NCI-H2081 treated with DMSO at 0.1 percent for 48 hours (cell line): ENCODE results near the gene ANKLE1.

Source experiments
- DNase-seq: peaks from one replicate; lab custom pipeline; 2025; lab: John Stamatoyannopoulos, UW

The ANKLE1 gene, protein sequence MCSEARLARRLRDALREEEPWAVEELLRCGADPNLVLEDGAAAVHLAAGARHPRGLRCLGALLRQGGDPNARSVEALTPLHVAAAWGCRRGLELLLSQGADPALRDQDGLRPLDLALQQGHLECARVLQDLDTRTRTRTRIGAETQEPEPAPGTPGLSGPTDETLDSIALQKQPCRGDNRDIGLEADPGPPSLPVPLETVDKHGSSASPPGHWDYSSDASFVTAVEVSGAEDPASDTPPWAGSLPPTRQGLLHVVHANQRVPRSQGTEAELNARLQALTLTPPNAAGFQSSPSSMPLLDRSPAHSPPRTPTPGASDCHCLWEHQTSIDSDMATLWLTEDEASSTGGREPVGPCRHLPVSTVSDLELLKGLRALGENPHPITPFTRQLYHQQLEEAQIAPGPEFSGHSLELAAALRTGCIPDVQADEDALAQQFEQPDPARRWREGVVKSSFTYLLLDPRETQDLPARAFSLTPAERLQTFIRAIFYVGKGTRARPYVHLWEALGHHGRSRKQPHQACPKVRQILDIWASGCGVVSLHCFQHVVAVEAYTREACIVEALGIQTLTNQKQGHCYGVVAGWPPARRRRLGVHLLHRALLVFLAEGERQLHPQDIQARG

DNA sequence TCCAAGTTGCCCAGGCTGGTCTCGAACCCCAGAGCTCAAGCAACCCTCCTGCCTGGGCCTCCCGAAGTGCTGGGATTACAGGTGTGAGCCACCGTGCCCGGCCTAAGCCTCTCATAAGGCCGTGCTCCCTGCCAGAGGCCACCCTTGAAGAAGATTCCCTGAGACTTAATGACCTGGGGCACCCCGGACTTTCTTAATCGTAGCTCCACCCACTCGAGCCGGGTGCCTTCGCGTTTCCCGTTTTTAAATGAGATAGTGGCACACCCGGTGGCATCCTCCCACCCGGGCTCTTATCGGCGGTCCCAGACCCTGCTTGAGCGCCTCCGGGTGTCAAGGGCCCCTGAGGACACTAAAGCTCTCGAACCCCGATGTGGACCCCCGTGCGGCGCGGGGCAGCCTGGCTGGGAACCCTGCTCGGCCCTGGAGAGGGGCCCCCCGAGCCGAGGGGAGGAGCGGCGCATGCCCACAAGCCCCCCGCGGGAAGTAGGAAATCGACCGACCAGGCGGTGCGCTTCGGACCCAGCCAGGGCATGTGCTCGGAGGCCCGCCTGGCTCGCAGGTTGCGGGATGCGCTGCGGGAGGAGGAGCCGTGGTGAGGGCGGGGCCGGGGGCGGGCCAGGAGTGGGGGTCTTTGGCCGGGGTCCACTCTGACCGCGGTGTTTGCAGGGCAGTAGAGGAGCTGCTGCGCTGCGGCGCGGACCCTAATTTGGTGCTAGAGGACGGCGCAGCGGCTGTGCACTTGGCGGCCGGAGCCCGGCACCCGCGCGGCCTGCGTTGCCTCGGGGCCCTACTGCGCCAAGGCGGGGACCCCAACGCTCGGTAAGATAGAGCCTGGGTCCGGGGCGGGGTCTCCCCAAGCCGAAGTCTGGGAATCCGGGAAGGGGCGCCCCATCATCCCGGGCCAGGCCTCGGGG lies at the start of gene ANKLE1:
TSS of gene ANKLE1 (plus strand) at position 511 of the 914 bp plus-strand sequence. CDS start at position 531, 20 bp downstream.
- no peak for DNase-seq

DNA sequence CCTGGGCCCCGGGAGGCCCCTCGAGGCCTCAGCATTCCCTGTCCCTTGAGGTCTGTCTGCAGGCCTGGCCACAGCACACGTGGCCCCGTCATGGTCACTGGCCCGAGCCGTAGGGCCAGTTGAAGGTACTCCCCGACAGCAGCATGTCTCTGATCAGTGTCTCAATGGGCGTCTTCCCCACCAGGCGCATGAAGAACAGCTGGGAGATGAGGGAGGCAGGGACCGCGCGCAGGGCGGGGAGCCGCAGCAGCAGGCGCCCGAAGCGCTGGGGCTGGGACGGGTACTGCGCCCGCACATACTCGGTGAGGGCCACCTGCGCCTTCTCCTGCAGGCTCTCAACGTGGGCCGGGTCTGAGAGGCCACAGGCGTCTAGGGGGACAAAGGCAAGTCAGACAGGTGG lies 49.4 kb upstream of the ANKLE1 start:
- no peak for DNase-seq

DNA sequence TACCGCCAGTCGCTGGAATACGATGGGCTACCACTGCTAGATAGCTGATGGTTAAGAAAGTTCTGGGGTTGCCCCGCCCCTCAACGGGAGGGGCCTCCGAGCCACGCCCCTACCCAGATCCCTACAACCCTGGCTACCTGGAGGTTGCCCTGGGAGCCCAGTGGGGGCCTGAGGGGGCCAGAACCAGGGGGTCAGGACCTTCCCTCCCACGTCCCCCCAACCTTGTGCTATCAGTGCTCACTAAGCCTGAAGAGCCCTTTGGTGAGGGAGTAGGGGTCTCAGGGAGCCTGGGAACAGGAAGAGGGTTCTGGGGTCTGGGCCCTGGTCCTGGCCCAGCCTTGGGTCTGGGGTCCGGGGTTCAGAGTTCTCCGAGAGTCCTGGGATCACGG lies 46.8 kb upstream of the ANKLE1 start:
- DNase-seq: no peak

DNA sequence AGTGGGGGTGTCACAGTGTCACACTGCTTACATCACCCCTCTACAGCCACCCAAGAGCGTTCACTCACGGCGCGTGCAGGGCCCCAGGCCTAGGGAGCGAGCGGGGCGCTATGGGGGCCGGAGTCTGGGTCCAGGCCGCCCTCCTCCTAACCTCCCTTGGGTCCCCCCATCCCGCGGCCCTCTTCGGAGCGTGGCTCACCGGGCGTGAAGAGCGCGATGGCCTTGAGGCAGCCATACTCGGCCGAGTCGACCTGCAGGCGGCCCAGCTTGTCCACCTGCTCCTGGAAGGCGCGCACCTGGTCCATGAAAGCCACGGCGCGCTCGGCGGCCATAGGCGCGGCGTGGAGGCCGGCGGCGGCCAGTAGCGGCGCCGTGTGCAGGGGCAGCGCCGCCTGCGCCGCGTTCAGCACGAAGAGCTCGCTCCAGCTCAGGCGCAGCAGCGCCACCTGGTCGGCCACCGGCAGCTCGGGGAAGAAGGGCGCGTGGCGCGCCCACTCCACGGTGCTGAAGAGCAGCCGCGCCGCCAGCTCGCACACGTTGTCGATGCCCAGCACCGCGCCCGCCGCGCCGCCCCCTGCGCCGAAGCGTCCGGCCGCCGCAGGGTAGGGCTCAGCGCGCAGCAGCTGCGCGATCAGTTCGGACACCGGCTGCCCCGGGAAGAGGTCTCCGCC lies 46.3 kb upstream of the ANKLE1 start:
- no peak for DNase-seq

DNA sequence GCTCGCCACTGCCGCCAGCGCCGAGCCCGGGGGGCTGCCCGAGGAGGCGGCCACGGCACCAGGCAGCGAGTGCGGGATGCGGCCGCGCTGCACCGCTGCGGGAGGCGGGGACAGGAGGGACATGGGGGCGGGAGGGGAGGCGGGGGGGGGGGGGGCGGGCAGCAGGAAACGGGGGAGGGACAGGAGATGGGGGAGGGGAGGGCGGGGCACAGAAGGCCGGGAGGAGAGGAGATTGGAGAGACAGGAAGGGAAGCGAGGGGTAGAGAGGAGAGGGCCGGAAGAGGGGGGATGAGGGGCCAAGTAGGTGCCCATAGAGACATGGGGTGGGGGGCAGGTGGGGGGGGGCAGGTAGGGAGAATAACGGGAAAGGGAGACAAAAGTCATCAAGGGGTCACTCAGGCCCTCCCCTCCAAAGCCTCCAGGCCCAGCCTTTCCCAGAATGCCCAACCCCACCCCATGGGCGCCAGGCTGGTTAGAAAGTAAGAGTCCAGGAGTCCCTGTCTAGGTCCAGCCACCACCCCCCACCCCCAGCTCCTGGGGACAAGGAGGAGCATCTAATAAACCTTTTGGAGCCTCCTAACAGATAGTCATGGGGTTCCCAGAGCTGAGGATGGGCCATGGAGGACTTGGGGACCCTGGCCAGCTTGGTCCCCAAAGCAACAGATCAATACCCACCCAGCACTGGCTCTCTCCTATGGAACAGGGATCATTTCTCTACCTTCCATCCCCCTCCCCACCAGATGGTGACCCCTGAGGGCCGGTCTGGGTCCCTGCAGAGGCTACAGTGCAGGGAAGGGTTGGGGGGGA lies 45.5 kb upstream of the ANKLE1 start:
- DNase-seq: no peak

DNA sequence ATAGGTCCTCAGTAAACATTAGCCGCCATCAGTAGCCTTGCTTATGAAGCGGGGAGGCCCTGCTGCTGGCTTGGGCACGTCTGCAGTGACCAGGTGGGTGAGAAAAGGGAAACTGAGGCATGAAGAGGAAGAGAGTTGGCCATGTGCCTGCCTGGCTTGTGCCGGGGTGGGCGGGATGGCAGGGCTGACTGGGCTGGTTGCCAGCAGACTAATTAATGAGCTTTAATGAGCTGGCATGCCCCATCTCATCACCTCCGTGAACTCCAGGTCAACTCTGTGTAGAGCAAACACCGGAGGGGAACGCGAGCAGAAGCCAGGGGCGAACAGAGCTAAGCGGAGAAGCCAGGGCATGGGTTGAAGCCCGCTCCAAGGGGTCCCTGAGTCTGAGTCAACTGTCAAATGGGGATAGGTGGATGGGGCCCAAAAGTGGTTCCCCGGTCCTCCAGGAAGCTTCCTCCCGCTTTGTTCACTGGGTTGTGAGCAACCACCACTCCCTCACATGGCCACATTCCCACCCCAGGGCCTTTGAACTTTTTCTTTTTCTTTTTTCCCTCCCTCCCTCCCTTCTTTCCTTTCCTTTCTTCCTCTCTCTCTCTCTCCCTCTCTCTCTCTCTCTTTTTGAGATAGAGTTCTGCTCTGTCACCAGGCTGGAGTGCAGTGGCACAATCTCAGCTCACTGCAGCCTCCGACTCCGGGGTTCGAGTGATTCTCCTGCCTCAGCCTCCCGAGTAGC lies 44.7 kb upstream of the ANKLE1 start:
- no peak for DNase-seq

DNA sequence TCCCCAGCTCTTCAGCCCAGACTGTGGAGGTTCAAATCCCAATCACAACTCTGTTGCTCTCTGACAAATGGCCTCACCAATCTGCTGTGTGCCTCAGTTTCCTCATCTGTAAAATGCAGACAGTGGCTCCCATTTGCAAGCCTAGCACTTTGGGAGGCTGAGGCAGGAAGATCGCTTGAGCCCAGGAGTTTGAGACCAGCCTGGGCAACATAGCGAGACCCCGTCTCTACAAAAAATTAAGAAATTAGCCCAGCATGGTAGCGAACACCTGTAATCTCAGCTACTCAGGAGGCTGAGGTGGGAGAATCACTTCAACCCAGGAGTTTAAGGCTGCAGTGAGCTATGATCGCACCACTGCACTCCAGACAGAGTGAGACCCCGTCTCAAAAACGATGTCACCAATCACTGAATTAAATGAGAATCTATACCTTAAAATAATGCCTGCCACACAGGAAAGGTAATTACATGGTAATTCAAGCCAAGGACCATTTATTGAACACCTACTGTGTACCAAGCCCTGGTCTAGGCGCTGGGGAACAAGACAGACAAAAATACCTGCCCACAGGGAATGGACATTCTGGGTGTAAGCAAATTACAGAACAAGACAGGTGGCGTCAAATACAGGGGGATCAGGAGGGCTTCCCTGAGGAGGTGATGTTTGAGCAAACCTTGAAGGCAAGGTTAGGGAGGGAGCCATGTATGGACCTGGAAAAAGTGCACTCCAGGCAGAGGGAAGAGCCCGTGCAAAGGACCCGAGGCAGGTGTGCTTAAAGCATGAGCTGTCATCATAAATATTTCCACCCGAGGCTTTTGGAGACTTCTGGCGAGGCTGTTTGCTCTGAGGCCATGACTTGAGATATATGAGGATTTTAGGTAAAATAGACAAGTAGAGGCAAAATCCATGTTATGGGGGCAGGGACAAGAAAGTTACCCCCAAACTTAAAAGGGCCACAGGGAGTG lies 43.7 kb upstream of the ANKLE1 start:
- DNase-seq: no peak

DNA sequence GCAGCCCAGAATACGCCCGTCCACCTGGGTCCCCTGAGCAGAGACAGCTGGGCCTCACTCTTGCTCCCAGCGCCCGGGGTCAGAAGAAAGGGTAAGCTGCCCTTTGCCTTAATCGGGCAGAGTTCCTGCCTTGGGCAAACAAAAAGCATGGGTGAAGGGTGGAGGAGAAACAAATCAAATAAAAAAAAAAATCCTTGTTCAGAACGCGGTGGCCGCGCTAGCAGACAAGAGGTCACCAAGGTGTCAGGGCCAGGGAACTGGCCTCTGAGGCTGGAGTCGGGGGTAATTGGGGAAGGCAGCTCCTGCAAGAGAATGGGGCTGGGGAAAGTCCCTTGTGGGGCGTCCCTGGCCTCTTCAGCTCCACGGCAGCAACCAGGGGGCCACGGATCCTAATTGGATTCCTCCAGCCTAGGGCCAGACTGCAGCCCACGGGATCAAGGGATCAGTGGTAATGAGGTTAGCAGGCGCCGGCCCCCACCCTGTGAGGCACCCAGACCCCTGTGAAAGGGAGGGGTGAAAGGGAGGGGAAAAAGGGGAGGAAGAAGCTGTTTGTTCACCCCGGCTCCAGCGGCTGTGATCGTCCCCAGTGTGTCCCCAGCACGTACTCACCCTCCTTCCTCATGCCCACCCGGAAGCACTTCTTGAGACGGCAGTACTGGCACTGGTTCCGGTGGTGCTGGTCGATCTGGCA lies 41.5 kb upstream of the ANKLE1 start:
- no peak for DNase-seq

DNA sequence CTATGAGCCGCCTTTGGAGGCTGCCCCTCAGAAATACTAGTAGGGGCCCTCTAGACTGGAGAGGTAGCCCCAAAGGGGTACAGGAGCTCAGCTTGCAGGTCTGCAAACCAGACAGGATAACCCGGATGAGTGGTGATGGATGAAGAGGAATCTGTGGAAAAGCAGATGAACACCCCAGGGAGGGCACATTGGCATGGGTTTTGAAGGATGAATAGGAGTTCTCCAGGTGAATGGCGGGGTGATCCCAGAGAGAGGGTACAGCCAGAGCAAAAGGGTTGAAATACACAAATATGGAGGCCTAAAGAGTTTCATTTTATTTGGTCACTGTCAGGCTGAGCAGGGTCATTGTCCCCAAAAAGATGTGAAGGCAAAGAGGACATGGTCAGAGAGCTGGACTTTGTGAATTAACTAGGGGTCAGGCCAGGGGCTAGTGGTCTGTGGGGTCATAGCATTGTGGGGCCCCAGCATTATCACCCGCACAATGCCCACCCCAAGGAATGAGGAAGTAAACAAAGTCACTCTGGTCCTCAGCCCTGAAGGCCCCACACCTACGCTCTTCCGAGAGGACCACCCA lies 40.8 kb upstream of the ANKLE1 start:
- DNase-seq: no peak

DNA sequence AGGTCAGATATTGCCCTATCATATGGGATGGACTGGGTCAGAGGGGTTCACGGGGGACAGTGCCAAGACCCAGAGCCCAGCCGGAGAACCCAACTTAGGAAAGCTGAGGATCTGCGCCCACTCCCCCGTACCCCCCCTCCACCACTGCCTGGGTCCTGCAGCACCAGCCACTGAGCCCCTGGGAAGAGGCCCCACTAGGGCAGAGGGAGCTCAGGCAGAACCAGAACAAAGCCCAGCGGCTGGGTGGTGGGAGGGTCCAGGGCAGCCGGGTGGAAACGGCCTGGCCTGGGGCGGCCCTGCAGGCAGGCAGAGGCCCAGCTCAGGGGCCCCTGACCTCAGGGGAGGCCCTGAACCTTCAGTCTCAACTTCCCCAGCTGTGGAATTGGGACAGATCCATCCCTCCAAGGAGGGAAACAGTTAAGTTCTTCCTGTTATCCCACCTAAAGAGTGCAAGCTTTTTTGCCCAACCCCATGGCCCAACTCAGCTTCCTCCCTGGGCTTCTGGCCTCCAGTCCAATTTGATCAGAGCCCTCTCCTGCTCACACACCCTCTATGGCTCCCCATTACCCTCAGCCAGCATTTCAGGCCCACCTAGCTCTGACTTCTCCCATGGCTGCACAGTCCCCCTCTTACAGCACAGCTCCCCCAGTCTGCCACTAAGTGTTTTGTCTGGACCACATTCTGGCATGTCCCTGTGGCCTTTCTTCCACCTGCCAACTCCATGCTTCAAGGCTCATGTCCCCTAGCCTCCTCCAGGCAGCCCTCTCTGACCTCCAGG lies 39.1 kb upstream of the ANKLE1 start:
- DNase-seq: no peak

DNA sequence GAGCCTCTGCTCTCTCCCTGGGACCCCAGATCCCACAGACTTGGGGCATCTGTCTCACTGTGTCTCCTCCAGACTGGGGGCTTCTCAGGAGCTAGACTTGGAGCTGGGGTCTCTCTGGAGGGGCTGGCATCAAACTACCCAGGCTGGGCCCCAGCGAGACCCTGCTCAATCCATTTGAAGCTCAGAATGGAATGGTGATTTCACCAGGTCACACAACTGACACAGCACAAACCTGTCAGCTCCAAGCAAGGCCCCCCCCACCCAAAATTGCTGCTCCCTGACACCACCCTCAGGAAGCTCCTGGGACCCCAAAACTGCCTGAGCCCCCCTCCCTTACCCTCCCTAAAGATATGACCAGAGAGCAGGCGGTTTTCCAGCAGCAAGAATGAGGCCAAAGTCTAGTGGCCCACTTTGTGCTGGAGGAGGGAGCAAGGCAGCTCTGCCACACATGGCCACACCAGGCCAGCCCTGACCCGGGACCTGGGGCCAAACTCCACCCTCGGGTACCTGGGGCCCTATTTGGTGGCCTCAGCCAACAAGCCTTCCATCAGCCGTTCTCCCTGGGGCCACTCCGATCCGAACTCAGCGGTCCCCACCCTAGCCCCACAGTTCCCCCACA lies 38.4 kb upstream of the ANKLE1 start:
- no peak for DNase-seq

DNA sequence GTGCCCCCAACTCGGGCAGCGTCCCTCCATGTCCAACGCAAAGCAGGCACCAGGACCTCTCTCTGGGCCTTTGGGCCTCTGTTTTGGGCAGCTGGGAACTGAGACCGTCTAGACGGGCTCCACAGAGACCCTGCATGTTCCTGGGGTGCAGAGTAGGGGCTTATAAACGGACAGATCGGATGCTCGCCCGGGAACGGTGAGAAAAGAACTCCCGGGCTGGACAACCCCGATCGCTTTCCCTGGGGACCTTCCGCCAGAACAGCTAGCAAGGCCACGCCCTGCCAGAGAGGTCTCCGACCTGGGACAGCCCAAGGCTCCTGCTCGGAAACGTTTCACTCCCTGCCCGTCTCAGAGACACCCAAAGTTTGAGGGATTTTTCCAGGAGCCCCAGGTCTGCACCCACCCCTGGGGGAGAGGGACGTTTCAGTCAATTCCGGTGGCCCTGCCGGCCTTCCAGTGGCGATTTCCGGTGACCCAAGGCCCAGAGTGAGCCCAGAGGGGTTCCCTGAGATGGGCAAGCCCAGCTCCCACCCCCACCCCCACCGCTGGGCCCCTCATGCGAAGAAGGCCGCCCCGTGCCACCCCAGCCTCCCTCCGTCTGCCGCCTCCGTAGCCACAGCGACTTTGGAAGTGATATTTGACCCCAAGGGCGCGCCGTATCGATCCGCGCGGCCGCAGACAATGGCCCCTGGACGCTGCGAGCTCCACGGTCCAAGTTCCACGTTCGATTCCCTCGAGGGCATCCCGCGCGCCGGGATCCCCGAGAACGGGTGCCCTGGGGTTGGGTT lies 37.7 kb upstream of the ANKLE1 start:
- DNase-seq: no peak

DNA sequence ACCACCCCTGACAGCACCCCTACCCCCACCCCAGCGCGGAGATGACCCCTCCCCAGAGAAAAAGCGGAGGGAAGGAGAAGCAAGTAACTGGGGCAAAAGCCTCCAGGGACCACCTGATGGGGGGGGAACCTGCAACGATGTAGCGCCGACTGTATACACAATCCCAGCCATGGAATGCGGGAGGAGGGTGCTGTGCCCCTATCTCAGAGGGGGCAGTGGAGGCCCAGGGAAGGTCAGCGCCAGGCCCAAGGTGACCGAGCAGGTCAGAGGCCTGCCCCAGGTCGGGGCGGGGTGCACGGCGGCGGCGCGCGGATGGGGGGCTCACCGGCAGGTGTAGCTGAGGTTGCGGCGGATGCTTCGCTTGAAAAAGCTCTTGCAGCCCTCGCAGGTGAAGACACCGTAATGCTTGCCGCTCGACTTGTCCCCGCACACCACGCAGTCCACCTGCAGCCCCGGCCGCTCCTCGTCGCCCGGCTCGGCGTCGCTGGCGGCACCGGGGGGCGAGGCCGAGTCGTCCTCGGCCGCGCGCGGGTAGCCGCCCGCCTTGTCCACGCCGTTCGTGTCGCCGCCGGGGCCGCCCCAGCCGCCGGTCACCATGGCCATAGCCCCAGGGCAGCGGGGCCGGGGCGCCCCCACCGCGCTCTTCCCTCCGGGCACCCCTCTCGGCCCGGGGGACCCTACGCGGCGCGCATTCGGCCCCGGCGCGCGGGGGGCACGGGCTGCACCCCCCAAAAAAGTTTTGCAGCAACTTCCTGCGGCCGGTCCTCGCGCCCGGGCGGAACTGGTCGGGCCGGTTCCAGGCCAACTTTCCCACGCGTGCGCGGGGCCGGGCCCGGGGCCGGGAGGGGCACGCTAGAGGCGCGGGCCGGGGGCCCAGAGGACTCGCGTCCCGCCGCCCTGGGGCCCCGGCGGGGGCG lies 36.8 kb upstream of the ANKLE1 start:
- DNase-seq: no peak

DNA sequence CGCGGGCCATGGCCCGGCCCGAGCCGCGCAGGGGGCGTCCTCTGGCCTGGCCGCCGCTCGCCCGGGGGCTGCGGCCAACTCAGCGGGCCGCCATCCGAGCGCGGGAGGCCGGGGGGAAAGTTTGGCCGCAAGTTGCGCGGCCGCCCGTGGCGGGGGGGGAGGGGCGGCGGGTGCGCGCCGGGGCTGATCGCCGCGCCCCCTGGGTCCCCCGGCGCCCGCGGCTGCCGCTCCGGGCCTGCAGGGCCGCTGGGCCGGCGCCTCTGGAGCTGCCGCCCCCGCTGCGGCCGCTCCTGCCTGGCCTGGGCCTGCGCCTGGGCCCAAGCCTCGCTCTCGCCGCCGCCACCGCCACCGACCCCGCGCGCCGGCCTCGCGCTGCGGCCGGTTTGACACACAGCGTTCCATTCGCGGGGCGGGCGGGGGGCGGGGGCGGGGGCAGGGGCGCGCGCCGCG lies 36.1 kb upstream of the ANKLE1 start, which contains the start of gene NR2F6:
TSS of gene NR2F6 (minus strand) at position 385 of the 450 bp plus-strand sequence. CDS start 699 bp downstream, outside the sequence.
- DNase-seq: no peak
